K562 (cell line): ENCODE data around the gene DNAH17. TPM values are rescaled to one million over a fixed set of nuclear protein-coding genes. Genes with fewer than 3 reads are reported as not detected.

Source experiments
- CREM ChIP-seq: IDR thresholded peaks from 2 replicates; pipeline ENCODE4 v1.6.1; 2014; ENCODE audit warnings: antibody characterized with exemption, low read depth
- ELF2 ChIP-seq: fragments of 250-450 bp; sonication (Bioruptor Pico); IDR thresholded peaks from 2 replicates; pipeline ENCODE4 v1.5.0; 2021; ENCODE audit warnings: mild to moderate bottlenecking
- GMEB1 ChIP-seq: fragments of 250-450 bp; sonication (Bioruptor Pico); IDR thresholded peaks from 2 replicates; pipeline ENCODE4 v1.4.0; 2020; ENCODE audit warnings: mild to moderate bottlenecking
- GTF2B ChIP-seq: IDR thresholded peaks from 2 replicates; pipeline ENCODE4 v1.6.1; 2011; ENCODE audit not compliant: insufficient read length; ENCODE audit errors: extremely low read depth
- JUND ChIP-seq, 2 experiments: IDR thresholded peaks; 2 replicates in 1 of 2; 3 replicates in 1 of 2; pipeline ENCODE4 v1.6.1; 2011; ENCODE audit warnings: borderline replicate concordance in 2 of 2, low read depth in 2 of 2, low read length in 2 of 2, improper control_type of control experiment in 1 of 2, missing biosample characterization in 1 of 2, missing genetic modification characterization in 1 of 2, missing genetic modification reagents in 1 of 2
- NFIC ChIP-seq: fragments of 450-650 bp; IDR thresholded peaks from 2 replicates; pipeline ENCODE4 v1.6.1; 2017; ENCODE audit warnings: mild to moderate bottlenecking, inconsistent platforms
- PCBP1 ChIP-seq: fragments of 200-400 bp; formaldehyde crosslinking; IDR thresholded peaks from 2 replicates; pipeline ENCODE4 v1.6.1; 2018; ENCODE audit warnings: mild to moderate bottlenecking, low read depth, low read length; ENCODE audit not compliant: poor library complexity, severe bottlenecking
- PHTF2 ChIP-seq: fragments of 250-450 bp; sonication (Bioruptor Pico); IDR thresholded peaks from 2 replicates; pipeline ENCODE4 v1.5.0; 2021; ENCODE audit warnings: mild to moderate bottlenecking
- RBFOX2 ChIP-seq: fragments of 200-400 bp; formaldehyde crosslinking; IDR thresholded peaks from 2 replicates; pipeline ENCODE4 v1.6.1; 2017; ENCODE audit warnings: low read depth, mild to moderate bottlenecking, low read length, moderate library complexity
- RBM14 ChIP-seq: fragments of 200-400 bp; formaldehyde crosslinking; IDR thresholded peaks from 2 replicates; pipeline ENCODE4 v1.6.1; 2018; ENCODE audit warnings: low read depth, mild to moderate bottlenecking, low read length, moderate library complexity, borderline replicate concordance; ENCODE audit not compliant: insufficient read depth
- RHOXF2B ChIP-seq: fragments of 250-450 bp; sonication (Bioruptor Pico); conservative IDR thresholded peaks from 2 replicates; pipeline ENCODE4 v1.5.1; 2021
- SAP30 ChIP-seq: fragments of 200-600 bp; sonication (generic); IDR thresholded peaks from 2 replicates; pipeline ENCODE4 v1.6.1; 2012; ENCODE audit warnings: borderline replicate concordance, low read depth, mild to moderate bottlenecking, moderate library complexity, low read length, control low read depth, inconsistent platforms; ENCODE audit not compliant: insufficient read depth, poor library complexity, severe bottlenecking
- SMAD4 ChIP-seq: fragments of 250-450 bp; sonication (Bioruptor Pico); conservative IDR thresholded peaks from 2 replicates; pipeline ENCODE4 v1.8.0; 2021; ENCODE audit warnings: inconsistent platforms, mild to moderate bottlenecking, moderate library complexity
- UBTF ChIP-seq, 2 experiments: IDR thresholded peaks; 2 replicates each; pipeline ENCODE4 v1.6.1; 2012; ENCODE audit warnings: improper control_type of control experiment in 2 of 2, low read depth in 2 of 2, low read length in 2 of 2, borderline replicate concordance in 1 of 2
- ZBTB9 ChIP-seq: fragments of 450-650 bp; formaldehyde crosslinking; IDR thresholded peaks from 2 replicates; pipeline ENCODE4 v1.4.0; 2020; ENCODE audit warnings: mild to moderate bottlenecking, moderate library complexity
- ZFP1 ChIP-seq: fragments of 450-650 bp; formaldehyde crosslinking; IDR thresholded peaks from 2 replicates; pipeline ENCODE4 v1.4.0; 2020; ENCODE audit warnings: mild to moderate bottlenecking, mixed read lengths
- ZNF431 ChIP-seq: sonication (generic); formaldehyde crosslinking; IDR thresholded peaks from 2 replicates; pipeline ENCODE4 v1.8.0; 2022; ENCODE audit warnings: mild to moderate bottlenecking, missing genetic modification reagents
- ZNF655 ChIP-seq: fragments of 250-450 bp; sonication (Bioruptor Pico); IDR thresholded peaks from 2 replicates; pipeline ENCODE4 v1.5.0; 2021
- polyA plus RNA-seq, 8 experiments: library from polyadenylated mRNA; depleted of rRNA in 4 of 8; stranded (reverse) in 5 of 8; unstranded in 3 of 8; fragments of >200 nt; fragmentation: Nextera tagmentation in 2 of 8; fragmentation: Illumina TruSeq in 1 of 8; extraction: Ambion mirVana in 2 of 8; extraction: Trizol in 1 of 8; gene quantifications; 2 replicates each; pipeline versions ENCODE4 v1.2.1 to v1.2.3, GENCODE V29; 2011 to 2014; ENCODE audit warnings: inconsistent platforms in 1 of 8, missing spikeins in 1 of 8
- total RNA-seq, 7 experiments: library from RNA; depleted of rRNA in 6 of 7; stranded (reverse); fragments of >200 nt in 6 of 7; fragmentation: Illumina TruSeq in 2 of 7; extraction: Trizol in 2 of 7; gene quantifications; 2 replicates each; pipeline versions ENCODE4 v1.2.1 to v1.2.3, GENCODE V29; 2011 to 2021; ENCODE audit warnings: low replicate concordance in 1 of 7

DNAH17 gene
- total and polyA plus RNA-seq, 9 of the 15 experiments (the other 6 are each of a cell fraction or from before 2014, with no cell fraction given): under 0.01 to 0.06 (median 0.03) TPM; not detected in 5

- TF ChIP-seq UBTF (IDR thresholded peaks at IDR 0.05; ENCODE audit: borderline replicate concordance in 1 of 2, low read depth in 2 of 2, low read length in 2 of 2): 0 out of 4 replicates have a peak, but pooled peaks of 1 of the 2 experiments have one; percentile 11
- TF ChIP-seq SAP30: peak; percentile 95
- TF ChIP-seq ZFP1 (CRISPR knock-in tag): no peak
- TF ChIP-seq ZNF431: no peak; the same call in 1 of the 2 replicates
- TF ChIP-seq ZNF655 (CRISPR knock-in tag): no peak
- TF ChIP-seq CREM: peak; percentile 75
- no peak for TF ChIP-seq PHTF2 (CRISPR knock-in tag)
- no peak for TF ChIP-seq RHOXF2B (CRISPR knock-in tag)
- peak; percentile 91 for TF ChIP-seq RBFOX2
- peak; percentile 99 for TF ChIP-seq ELF2 (CRISPR knock-in tag)
- no peak for TF ChIP-seq GTF2B
- peak; percentile 60 for TF ChIP-seq GMEB1 (CRISPR knock-in tag)
- peak; percentile 59; the same call in 1 of the 2 replicates for TF ChIP-seq ZBTB9 (CRISPR knock-in tag)
- peak; percentile 53 for TF ChIP-seq JUND (IDR thresholded peaks at IDR 0.05; ENCODE audit: borderline replicate concordance, low read depth, low read length)
- TF ChIP-seq JUND (tag; IDR thresholded peaks at IDR 0.05; ENCODE audit: borderline replicate concordance, low read depth, low read length): no peak; the same call in 2 of the 3 replicates
- TF ChIP-seq RBM14: peak; percentile 47; the same call in 1 of the 2 replicates
- TF ChIP-seq PCBP1: peak; percentile 89
- peak; percentile 63 for TF ChIP-seq SMAD4 (CRISPR knock-in tag)
- TF ChIP-seq NFIC: 0 out of 2 replicates have a peak, but pooled peaks have one; percentile 4
These were observed 198.7 kb downstream of the DNAH17 start, which contains the start of gene PGS1 (continued) for GRCh38 chr17:78378225-78379130.
